ENCODE measurements around the gene IL4R.

The IL4R gene

GRCh38 chr16:27366687-27367460, 53.1 kb downstream of the IL4R start:
- DNase-seq (ENCODE audit: low spot score) = no peak

DNA sequence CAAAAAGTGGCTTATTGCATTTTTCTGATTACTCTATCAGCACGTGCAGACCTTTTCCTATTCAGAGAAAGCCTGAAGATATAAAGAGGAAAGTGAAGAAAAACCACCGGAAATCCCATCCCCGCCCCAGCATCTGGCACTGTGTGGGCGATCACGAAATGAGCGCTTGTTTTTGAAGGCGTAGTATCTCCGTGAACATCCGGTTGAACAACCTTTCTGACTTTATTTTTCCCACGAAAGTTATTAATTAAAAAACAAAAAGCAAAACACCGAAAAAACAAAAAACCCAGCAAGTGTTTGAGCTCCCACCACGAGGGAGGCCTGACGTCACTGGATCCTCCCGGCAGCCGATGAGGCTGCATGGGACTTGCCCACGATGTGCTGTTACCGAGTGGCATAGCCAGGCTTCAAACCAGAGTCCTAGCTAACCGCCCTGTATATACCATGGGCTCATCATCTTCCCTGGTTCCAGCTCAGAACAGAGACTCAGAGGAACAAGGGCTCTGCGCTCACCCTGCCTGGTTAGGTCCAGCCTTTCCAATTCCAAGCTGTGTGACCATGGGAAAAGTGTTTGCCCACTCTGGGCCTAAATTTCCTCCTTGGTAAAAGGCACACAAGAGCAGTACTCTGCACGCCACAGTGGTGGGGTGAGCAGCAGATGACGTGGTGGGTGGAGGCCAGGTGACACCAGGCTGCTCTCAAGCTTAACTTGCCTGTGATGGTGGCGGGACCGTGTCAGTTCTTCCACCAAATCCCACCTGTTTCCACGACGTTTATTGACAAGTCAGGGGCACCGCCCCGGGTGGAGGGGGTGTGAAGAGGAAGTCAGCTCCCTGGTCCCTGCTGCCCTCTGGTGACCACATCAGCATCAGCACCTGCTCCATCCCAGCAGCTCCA, 53.9 kb downstream of the IL4R start:
- Histone ChIP-seq H3K27ac (peak overlapping the region; percentile 62 to 74), H3K4me3 (peak overlapping the region; percentile 64)
- TF ChIP-seq, protein P1, sequence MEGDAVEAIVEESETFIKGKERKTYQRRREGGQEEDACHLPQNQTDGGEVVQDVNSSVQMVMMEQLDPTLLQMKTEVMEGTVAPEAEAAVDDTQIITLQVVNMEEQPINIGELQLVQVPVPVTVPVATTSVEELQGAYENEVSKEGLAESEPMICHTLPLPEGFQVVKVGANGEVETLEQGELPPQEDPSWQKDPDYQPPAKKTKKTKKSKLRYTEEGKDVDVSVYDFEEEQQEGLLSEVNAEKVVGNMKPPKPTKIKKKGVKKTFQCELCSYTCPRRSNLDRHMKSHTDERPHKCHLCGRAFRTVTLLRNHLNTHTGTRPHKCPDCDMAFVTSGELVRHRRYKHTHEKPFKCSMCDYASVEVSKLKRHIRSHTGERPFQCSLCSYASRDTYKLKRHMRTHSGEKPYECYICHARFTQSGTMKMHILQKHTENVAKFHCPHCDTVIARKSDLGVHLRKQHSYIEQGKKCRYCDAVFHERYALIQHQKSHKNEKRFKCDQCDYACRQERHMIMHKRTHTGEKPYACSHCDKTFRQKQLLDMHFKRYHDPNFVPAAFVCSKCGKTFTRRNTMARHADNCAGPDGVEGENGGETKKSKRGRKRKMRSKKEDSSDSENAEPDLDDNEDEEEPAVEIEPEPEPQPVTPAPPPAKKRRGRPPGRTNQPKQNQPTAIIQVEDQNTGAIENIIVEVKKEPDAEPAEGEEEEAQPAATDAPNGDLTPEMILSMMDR (IDR thresholded peaks at IDR 0.05) = peak; percentile 97
- DNase-seq (ENCODE audit: low spot score) = peak; percentile 87

More at GRCh38 chr16:27366687-27367460, 53.1 kb downstream of the IL4R start:
- TF ChIP-seq, protein P1 (IDR thresholded peaks at IDR 0.05) = no peak
- H3K27ac ChIP-seq = peak overlapping the region; percentile 62 to 75
- peak overlapping the region; percentile 64 for H3K4me3 ChIP-seq

DNA sequence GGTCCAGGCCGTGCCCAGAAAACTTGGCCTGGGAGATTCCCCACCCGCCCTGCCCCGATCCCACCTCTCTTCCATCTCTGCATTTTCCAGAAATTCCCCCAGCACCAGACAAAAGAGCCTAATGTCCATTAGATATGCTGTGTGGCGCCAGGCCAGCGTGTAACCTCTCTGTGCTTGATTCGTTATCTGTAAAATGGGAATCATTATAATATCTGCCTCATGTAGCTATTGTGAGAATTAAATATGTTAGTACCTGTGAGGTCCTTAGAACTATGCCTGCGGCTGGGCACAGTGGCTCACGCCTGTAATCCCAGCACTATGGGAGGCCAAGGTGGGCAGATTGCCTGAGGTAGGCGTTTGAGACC, 54.6 kb downstream of the IL4R start:
- H3K27ac ChIP-seq = peak overlapping the region in 1 of 2 donors; percentile 62

DNA sequence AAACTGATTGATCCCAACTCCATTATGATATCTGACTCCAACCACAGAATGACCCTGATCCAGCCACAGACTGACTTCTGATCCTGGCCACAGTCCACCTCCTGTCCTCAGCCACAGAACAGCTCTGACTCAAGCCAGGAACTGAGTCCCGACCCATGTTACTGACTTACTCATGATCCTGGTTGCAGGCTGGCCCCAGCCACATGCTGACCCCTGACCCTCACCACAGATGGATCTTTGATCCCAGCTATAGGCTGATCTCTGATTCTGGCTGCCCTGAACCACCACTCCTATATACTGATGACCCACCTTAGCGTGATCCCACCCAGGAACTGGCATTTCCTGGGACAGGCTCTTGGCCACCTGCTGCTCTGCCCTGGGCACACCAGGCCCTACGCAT, 56.0 kb downstream of the IL4R start:
- no peak overlapping the region for H3K27ac ChIP-seq
- no peak for DNase-seq (ENCODE audit: low spot score)
- TF ChIP-seq, protein P1 (IDR thresholded peaks at IDR 0.05) = no peak
- no peak overlapping the region for H3K4me3 ChIP-seq

More for the DNA sequence above, 54.6 kb downstream of the IL4R start:
- DNase-seq (ENCODE audit: low spot score) = no peak
- TF ChIP-seq, protein P1 (IDR thresholded peaks at IDR 0.05) = peak; percentile 20
- H3K4me3 ChIP-seq = peak overlapping the region; percentile 64

DNA sequence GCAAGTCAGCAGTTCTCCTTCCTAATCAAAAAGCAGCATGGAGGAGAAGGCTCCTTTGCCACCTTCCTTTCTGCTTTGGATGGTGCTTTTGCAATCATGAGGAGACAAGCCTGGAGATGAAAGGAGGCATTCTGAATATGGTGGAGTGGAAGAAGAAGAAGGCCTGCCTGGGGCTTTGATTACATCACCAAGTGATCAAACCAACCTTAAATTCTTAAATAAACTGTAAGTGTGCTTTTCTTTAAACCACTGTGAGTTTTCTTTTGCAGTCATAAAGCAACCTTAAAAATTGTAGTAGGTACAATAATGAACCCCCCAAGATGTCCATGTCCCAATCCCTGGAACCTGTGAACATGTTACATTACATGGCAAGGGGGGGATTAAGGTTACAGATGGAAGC, 56.5 kb downstream of the IL4R start:
- H3K4me3 ChIP-seq = no peak overlapping the region
- H3K27ac ChIP-seq = no peak overlapping the region
- no peak for DNase-seq (ENCODE audit: low spot score)
- TF ChIP-seq, protein P1 (IDR thresholded peaks at IDR 0.05) = no peak

DNA sequence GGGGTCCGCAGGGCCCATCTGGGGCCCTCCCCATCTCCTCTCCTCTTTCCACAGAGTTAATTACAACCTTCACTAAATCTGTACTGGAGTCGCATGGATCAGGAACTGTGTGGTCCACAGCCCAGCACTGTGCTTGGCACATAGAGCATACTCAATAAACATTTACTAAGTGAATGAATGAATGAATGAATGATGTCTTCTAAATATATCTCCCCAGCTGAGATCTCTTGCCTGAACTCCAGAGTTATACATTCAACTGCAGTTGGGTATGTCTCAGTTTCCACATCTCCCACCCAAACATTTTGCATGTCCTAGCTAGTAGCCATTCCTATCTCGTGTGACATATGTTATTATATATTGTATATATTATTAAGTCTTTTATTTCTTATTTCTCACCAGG, 59.5 kb downstream of the IL4R start:
- TF ChIP-seq, protein P1 (IDR thresholded peaks at IDR 0.05) = no peak
- no peak overlapping the region for H3K27ac ChIP-seq
- DNase-seq (ENCODE audit: low spot score) = no peak

More for the DNA sequence above, 59.5 kb downstream of the IL4R start:
- no peak overlapping the region for H3K4me3 ChIP-seq

Measured in coronary artery (tissue), 2 donors.